Keratinocyte (primary cell): ENCODE measurements around the gene FCER1G. TPM values are rescaled to one million over a fixed set of nuclear protein-coding genes. Genes with fewer than 3 reads are reported as not detected.

ENCODE experiments used
- DNase-seq: peaks from one replicate; pipeline ENCODE4 v3.0.0-alpha.2; 2011; ENCODE audit warnings: low read depth, missing footprints, low spot score
- FAIRE-seq: peaks from 2 replicates; lab custom pipeline; 2011; peaks lifted over from hg19 to GRCh38; lab: Jason Lieb, UNC
- H2AFZ ChIP-seq: 2 replicates; pipeline ENCODE4 v1.6.0; 2012; ENCODE audit warnings: low read length, control low read depth, inconsistent platforms; ENCODE audit not compliant: control insufficient read depth
- H3K27ac ChIP-seq: 2 replicates; pipeline ENCODE4 v1.5.1; 2011; ENCODE audit warnings: low read length; ENCODE audit not compliant: control insufficient read depth, insufficient read depth
- H3K27me3 ChIP-seq: 3 replicates; pipeline ENCODE4 v1.6.0; 2011; ENCODE audit warnings: low read length; ENCODE audit not compliant: control insufficient read depth, insufficient read depth; ENCODE audit errors: extremely low read depth
- H3K36me3 ChIP-seq, 2 experiments: 2 replicates in 1 of 2; 3 replicates in 1 of 2; pipeline ENCODE4 v1.5.1; 2011; ENCODE audit warnings: low read length in 2 of 2, mild to moderate bottlenecking in 1 of 2; ENCODE audit not compliant: control insufficient read depth in 2 of 2, insufficient read depth in 2 of 2; ENCODE audit errors: extremely low read depth in 1 of 2
- H3K4me1 ChIP-seq: 3 replicates; pipeline ENCODE4 v1.5.1; 2011; ENCODE audit warnings: low read length; ENCODE audit not compliant: control insufficient read depth, insufficient read depth; ENCODE audit errors: extremely low read depth
- H3K4me2 ChIP-seq: 3 replicates; pipeline ENCODE4 v1.6.0; 2011; ENCODE audit warnings: low read depth, low read length; ENCODE audit not compliant: control insufficient read depth, insufficient read depth; ENCODE audit errors: extremely low read depth
- H3K4me3 ChIP-seq, 3 experiments: fragments of 200-600 bp in 1 of 3; sonication (generic) in 1 of 3; 2 replicates in 2 of 3; 3 replicates in 1 of 3; pipeline ENCODE4 v1.5.1; 2011 to 2016; ENCODE audit warnings: low read length in 3 of 3, mild to moderate bottlenecking in 3 of 3, control low read depth in 2 of 3, inconsistent platforms in 1 of 3, low read depth in 1 of 3, mixed read lengths in 1 of 3, mixed run types in 1 of 3, moderate library complexity in 1 of 3; ENCODE audit not compliant: control insufficient read depth in 2 of 3, insufficient read depth in 2 of 3; ENCODE audit errors: extremely low read depth in 1 of 3
- H3K79me2 ChIP-seq: 2 replicates; pipeline ENCODE4 v1.6.0; 2012; ENCODE audit warnings: low read length; ENCODE audit not compliant: control insufficient read depth, insufficient read depth
- H3K9ac ChIP-seq: 3 replicates; pipeline ENCODE4 v1.6.0; 2011; ENCODE audit warnings: low read length; ENCODE audit not compliant: control insufficient read depth, insufficient read depth; ENCODE audit errors: extremely low read depth
- H3K9me1 ChIP-seq: 3 replicates; pipeline ENCODE4 v1.6.0; 2011; ENCODE audit warnings: low read length; ENCODE audit not compliant: control insufficient read depth, insufficient read depth; ENCODE audit errors: extremely low read depth
- H3K9me3 ChIP-seq: 2 replicates; pipeline ENCODE4 v1.5.1; 2012; ENCODE audit warnings: low read depth, low read length; ENCODE audit not compliant: control insufficient read depth
- H4K20me1 ChIP-seq: 3 replicates; pipeline ENCODE4 v1.6.0; 2011; ENCODE audit warnings: low read length; ENCODE audit not compliant: control insufficient read depth, insufficient read depth; ENCODE audit errors: extremely low read depth
- CTCF ChIP-seq, 3 experiments: IDR thresholded peaks in 1 of 3; conservative IDR thresholded peaks in 1 of 3; optimal IDR thresholded peaks in 1 of 3; 2 replicates in 2 of 3; 3 replicates in 1 of 3; pipeline versions ENCODE3 to v1.5.1; 2011; ENCODE audit warnings: low read length in 3 of 3, mild to moderate bottlenecking in 3 of 3, moderate library complexity in 2 of 3, control low read depth in 1 of 3, inconsistent platforms in 1 of 3; ENCODE audit not compliant: insufficient read depth in 2 of 3; ENCODE audit errors: extremely low read depth in 1 of 3
- EZH2 ChIP-seq: IDR thresholded peaks from one replicate; pipeline ENCODE4 v1.6.1; 2012; ENCODE audit warnings: inconsistent platforms, mild to moderate bottlenecking, low read length, moderate library complexity
- dilution Hi-C: fragments of 300-500 bp; cut with MboI; formaldehyde crosslinking; loops from one replicate; pipeline ENCODE4 v1.7.0; 2020; ENCODE audit warnings: low sequenced_read_pairs; ENCODE audit not compliant: extremely low pct_ligation_motif_present
- polyA plus RNA-seq, 5 experiments: library from polyadenylated mRNA; depleted of rRNA in 3 of 5; stranded (reverse) in 3 of 5; stranded (forward) in 1 of 5; unstranded in 1 of 5; fragments of >200 nt; gene quantifications; 1 replicate in 1 of 5; 2 replicates in 3 of 5; 3 replicates in 1 of 5; pipeline versions ENCODE4 v1.2.1 to v1.2.3, GENCODE V29; 2011 to 2012; ENCODE audit warnings: missing spikeins in 2 of 5, low read depth in 1 of 5, low replicate concordance in 1 of 5

Gene FCER1G
- polyA plus RNA-seq, 1 donor (not counting 4 experiments of a cell fraction or from before 2014, with no cell fraction given) = 1.2 TPM

DNA sequence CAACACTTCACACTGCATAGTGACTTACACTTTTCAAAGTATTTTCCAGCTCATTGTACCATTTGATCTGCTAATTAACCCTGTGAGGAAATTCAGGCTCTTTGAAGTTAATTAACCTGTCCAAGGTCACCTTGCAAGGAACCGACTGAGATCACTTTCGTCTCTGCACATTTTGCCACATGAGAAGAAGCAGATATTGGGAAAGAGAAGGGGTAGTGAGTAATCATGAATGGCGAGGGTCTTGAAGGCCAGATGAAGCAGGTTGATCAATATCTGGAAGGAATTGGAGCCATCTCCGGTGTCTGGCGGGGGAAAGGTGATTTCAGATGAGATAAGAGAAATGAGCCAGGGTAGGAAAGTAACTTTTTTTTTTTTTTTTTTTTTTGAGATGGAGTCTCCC is 4.9 kb downstream of the FCER1G start:
- H3K4me3 ChIP-seq = no peak overlapping the region
- no peak for TF ChIP-seq EZH2
- TF ChIP-seq CTCF (optimal IDR thresholded peaks at IDR 0.05 in 1 of 3, IDR thresholded peaks at IDR 0.05 in 1 of 3, conservative IDR thresholded peaks at IDR 0.05 in 1 of 3; ENCODE audit: extremely low read depth in 1 of 3, insufficient read depth in 2 of 3, low read length in 3 of 3) = no peak
- no peak overlapping the region for H2AFZ ChIP-seq
- H4K20me1 ChIP-seq = no peaks in the 10 kb centered on the region
- no peaks in the 10 kb centered on the region for H3K9me3 ChIP-seq
- H3K79me2 ChIP-seq = no peaks in the 10 kb centered on the region
- FAIRE-seq (no peak), DNase-seq (no peak)
- no peaks in the 10 kb centered on the region for H3K27me3 ChIP-seq
- no peaks in the 10 kb centered on the region for H3K9me1 ChIP-seq
- no peaks in the 10 kb centered on the region for H3K4me1 ChIP-seq
- dilution Hi-C loops = no loop called here
- H3K36me3 ChIP-seq = peaks cover 0 to 2% of the 10 kb centered on the region in 2 experiments
- H3K4me2 ChIP-seq = no peak overlapping the region
- H3K9ac ChIP-seq = no peak overlapping the region
- no peak overlapping the region for H3K27ac ChIP-seq

DNA sequence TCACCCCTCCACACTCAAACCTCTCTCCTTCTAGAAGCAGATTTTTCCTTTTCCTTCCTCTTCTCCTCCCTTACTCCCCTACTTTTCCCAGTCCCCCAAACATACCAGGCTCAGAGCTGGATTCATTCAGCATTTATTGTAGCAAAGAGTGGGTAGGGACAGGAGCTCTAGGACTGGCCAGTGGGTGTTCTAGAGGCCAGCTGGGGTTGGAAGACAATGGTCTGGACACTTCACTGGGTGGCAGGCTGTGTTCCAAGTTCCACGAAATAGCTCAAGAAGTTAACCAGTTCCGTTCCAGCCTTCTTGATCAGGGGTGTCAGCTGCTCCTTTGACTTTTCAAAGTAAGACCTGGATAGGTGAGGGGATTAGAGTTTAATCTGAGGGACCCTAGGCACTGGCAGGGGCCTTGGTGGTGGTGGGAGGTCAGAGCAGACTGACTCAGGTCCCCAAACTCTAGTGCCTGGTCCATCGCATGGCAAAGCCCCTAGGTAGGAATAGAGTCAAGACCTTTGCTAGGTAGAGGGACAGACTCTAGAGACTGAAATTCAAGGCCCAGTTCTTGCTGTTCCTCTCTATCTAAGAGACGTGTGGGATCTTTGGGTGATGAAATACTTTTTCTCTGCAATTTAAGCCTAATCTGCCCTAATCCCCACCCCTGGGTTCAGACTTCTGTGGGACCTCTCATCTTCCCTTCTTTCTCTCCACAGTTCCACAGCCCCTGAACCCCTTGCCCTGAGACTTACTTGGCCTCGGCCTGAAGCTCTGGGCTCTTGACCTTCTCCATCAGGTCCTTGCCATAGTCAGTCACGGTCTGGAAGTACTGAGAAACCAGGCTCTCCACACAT is 7.3 kb downstream of the FCER1G start:
- FAIRE-seq (no peak), DNase-seq (no peak)
- Histone ChIP-seq H3K9me1 (no peaks in the 10 kb centered on the region), H3K36me3 (no peaks in the 10 kb centered on the region), H4K20me1 (no peaks in the 10 kb centered on the region), H3K27me3 (no peaks in the 10 kb centered on the region), H2AFZ (no peak overlapping the region), H3K9me3 (no peaks in the 10 kb centered on the region), H3K79me2 (peaks cover 13% of the 10 kb centered on the region), H3K27ac (no peak overlapping the region), H3K9ac (no peak overlapping the region), H3K4me2 (no peak overlapping the region), H3K4me3 (no peak overlapping the region), H3K4me1 (peaks cover 10% of the 10 kb centered on the region)
- TF ChIP-seq CTCF (optimal IDR thresholded peaks at IDR 0.05 in 1 of 3, IDR thresholded peaks at IDR 0.05 in 1 of 3, conservative IDR thresholded peaks at IDR 0.05 in 1 of 3; ENCODE audit: extremely low read depth in 1 of 3, insufficient read depth in 2 of 3, low read length in 3 of 3) (no peak), EZH2 (no peak)
- dilution Hi-C loops = no loop called here
